A549 (cell line): Measurements from ENCODE around the gene PEPD. TPM values are rescaled to one million over a fixed set of nuclear protein-coding genes. Genes with fewer than 3 reads are reported as not detected.
"Not testable (repeated sequence)": the region's sequence is repeated elsewhere in the genome, so short reads cannot be mapped to it uniquely, and the experiment has no call there.

ENCODE experiments used
- ATAC-seq, 2 experiments: fragments of 200-7000 bp in 1 of 2; fragments of >200 bp in 1 of 2; cut with Nextera tagmentation in 1 of 2; cut with Tn5 transposase in 1 of 2; 3 replicates each; pipeline versions ENCODE4 v1.8.0 to v1.9.1; 2018 to 2020; ENCODE audit warnings: mild to moderate bottlenecking in 1 of 2, moderate library complexity in 1 of 2
- CTCF ChIA-PET: fragments of 300-600 bp; sonication (Branson Sonifier 250); formaldehyde crosslinking; extraction: SDS; loops from one replicate; lab custom pipeline; 2021; ENCODE audit warnings: antibody characterized with exemption, inconsistent platforms; lab: Yijun Ruan, JAX
- POLR2A ChIA-PET: fragments of 350-600 bp; formaldehyde crosslinking; extraction: SDS; loops from one replicate; lab custom pipeline; 2021; ENCODE audit warnings: antibody characterized with exemption, inconsistent platforms; lab: Yijun Ruan, JAX
- DNase-seq, 2 experiments: peaks; one replicate each; pipeline versions ENCODE4 v3.0.0 to v3.0.0-alpha.2; 2011 to 2016; ENCODE audit warnings: low read depth in 1 of 2, low spot score in 1 of 2
- FAIRE-seq: peaks from 2 replicates; lab custom pipeline; 2011; peaks lifted over from hg19 to GRCh38; lab: Jason Lieb, UNC
- H3K27ac ChIP-seq, 2 experiments: fragments of >200 bp; sonication (Bioruptor Twin); formaldehyde crosslinking; 3 replicates each; pipeline ENCODE4 v1.5.1; 2016 to 2017
- H3K4me1 ChIP-seq: fragments of >200 bp; sonication (Bioruptor Twin); formaldehyde crosslinking; 3 replicates; pipeline ENCODE4 v1.6.1; 2016
- H3K4me2 ChIP-seq: fragments of >200 bp; sonication (Bioruptor Twin); formaldehyde crosslinking; 3 replicates; pipeline ENCODE4 v1.6.1; 2016
- H3K4me3 ChIP-seq: fragments of >200 bp; sonication (Bioruptor Twin); formaldehyde crosslinking; 3 replicates; pipeline ENCODE4 v1.5.1; 2016
- H3K9me3 ChIP-seq: fragments of >200 bp; sonication (Bioruptor Twin); formaldehyde crosslinking; 3 replicates; pipeline ENCODE4 v1.6.1; 2016
- ATOH8 ChIP-seq: fragments of 250-450 bp; sonication (Bioruptor Pico); IDR thresholded peaks from 2 replicates; pipeline ENCODE4 v1.5.0; 2020; ENCODE audit warnings: low read depth, mild to moderate bottlenecking, moderate library complexity
- CBX2 ChIP-seq: fragments of 200-600 bp; sonication (generic); IDR thresholded peaks from 2 replicates; pipeline ENCODE4 v1.6.1; 2016; ENCODE audit warnings: low read depth, mild to moderate bottlenecking, borderline replicate concordance
- ESRRA ChIP-seq: fragments of 150-350 bp; IDR thresholded peaks from 2 replicates; pipeline ENCODE4 v1.6.1; 2014; ENCODE audit warnings: mild to moderate bottlenecking, low read length, borderline replicate concordance
- FOSB ChIP-seq: fragments of 250-450 bp; sonication (Bioruptor Pico); IDR thresholded peaks from 2 replicates; pipeline ENCODE4 v1.5.0; 2020; ENCODE audit warnings: mild to moderate bottlenecking, moderate library complexity
- FOSL2 ChIP-seq, 2 experiments: fragments of 450-650 bp in 1 of 2; fragments of >200 bp in 1 of 2; sonication (Bioruptor Twin) in 1 of 2; formaldehyde crosslinking; IDR thresholded peaks; 2 replicates each; pipeline versions ENCODE4 v1.5.0 to v1.6.1; 2016 to 2020; ENCODE audit warnings: mild to moderate bottlenecking in 1 of 2, moderate library complexity in 1 of 2
- FOXS1 ChIP-seq: fragments of 250-450 bp; sonication (Bioruptor Pico); IDR thresholded peaks from 2 replicates; pipeline ENCODE4 v1.5.0; 2020; ENCODE audit warnings: mild to moderate bottlenecking, moderate library complexity
- HDAC2 ChIP-seq: fragments of 200-600 bp; sonication (generic); IDR thresholded peaks from 2 replicates; pipeline ENCODE4 v1.6.1; 2016
- HEYL ChIP-seq: fragments of 250-450 bp; sonication (Bioruptor Pico); IDR thresholded peaks from 2 replicates; pipeline ENCODE4 v1.8.0; 2021; ENCODE audit warnings: mild to moderate bottlenecking, moderate library complexity
- HMGXB4 ChIP-seq: fragments of 250-450 bp; sonication (Bioruptor Pico); IDR thresholded peaks from 2 replicates; pipeline ENCODE4 v1.5.0; 2021; ENCODE audit warnings: mild to moderate bottlenecking, moderate library complexity, borderline replicate concordance
- JUN ChIP-seq, 2 experiments: fragments of >200 bp; sonication (Bioruptor Twin); formaldehyde crosslinking; IDR thresholded peaks; 2 replicates in 1 of 2; 3 replicates in 1 of 2; pipeline ENCODE4 v1.6.1; 2016 to 2017
- KDM1A ChIP-seq: fragments of 200-600 bp; sonication (generic); IDR thresholded peaks from 2 replicates; pipeline ENCODE4 v1.6.1; 2016; ENCODE audit warnings: low read depth, mild to moderate bottlenecking
- MAFK ChIP-seq: fragments of 450-650 bp; IDR thresholded peaks from 2 replicates; pipeline ENCODE4 v1.6.1; 2014; ENCODE audit not compliant: partially characterized antibody
- MAZ ChIP-seq: fragments of 150-350 bp; IDR thresholded peaks from 2 replicates; pipeline ENCODE4 v1.6.1; 2014; ENCODE audit warnings: antibody characterized with exemption, low read depth, low read length, borderline replicate concordance
- POLR2A ChIP-seq: IDR thresholded peaks from 2 replicates; pipeline ENCODE4 v1.6.1; 2012; ENCODE audit warnings: mild to moderate bottlenecking, low read length
- POLR2AphosphoS2 ChIP-seq: conservative IDR thresholded peaks from 2 replicates; pipeline ENCODE4 v1.6.1; 2012; ENCODE audit warnings: low read length, improper control_type of control experiment, inconsistent platforms
- RAD21 ChIP-seq, 2 experiments: fragments of >200 bp in 1 of 2; sonication (Bioruptor Twin) in 1 of 2; formaldehyde crosslinking in 1 of 2; IDR thresholded peaks in 1 of 2; conservative IDR thresholded peaks in 1 of 2; 2 replicates in 1 of 2; 3 replicates in 1 of 2; pipeline ENCODE4 v1.6.1; 2012 to 2018; ENCODE audit warnings: inconsistent platforms in 1 of 2
- RARB ChIP-seq: fragments of 250-450 bp; sonication (Bioruptor Pico); IDR thresholded peaks from 2 replicates; pipeline ENCODE4 v1.8.0; 2021; ENCODE audit warnings: mild to moderate bottlenecking, moderate library complexity
- RCOR1 ChIP-seq: fragments of 150-350 bp; IDR thresholded peaks from 2 replicates; pipeline ENCODE4 v1.6.1; 2014; ENCODE audit warnings: antibody characterized with exemption, low read length, low read depth
- SMC3 ChIP-seq: fragments of >200 bp; sonication (Bioruptor Twin); formaldehyde crosslinking; IDR thresholded peaks from 3 replicates; pipeline ENCODE4 v1.6.1; 2018; ENCODE audit warnings: inconsistent platforms
- TFCP2L1 ChIP-seq: fragments of 250-450 bp; sonication (Bioruptor Pico); IDR thresholded peaks from 2 replicates; pipeline ENCODE4 v1.5.0; 2021; ENCODE audit warnings: mild to moderate bottlenecking
- ZC3H11A ChIP-seq: fragments of 450-650 bp; IDR thresholded peaks from 2 replicates; pipeline ENCODE4 v1.6.1; 2014; ENCODE audit warnings: antibody characterized with exemption, mild to moderate bottlenecking
- WGBS: methylation state at CpG from one replicate; pipeline ENCODE4 v1.1.6; 2017; ENCODE audit errors: missing lambda C conversion rate; 5-methylcytosine and 5-hydroxymethylcytosine counted together
- polyA plus RNA-seq, 4 experiments: library from polyadenylated mRNA; depleted of rRNA in 3 of 4; stranded (reverse); fragments of >200 nt; fragmentation: RNase III in 1 of 4; extraction: RNeasy Plus Mini Kit Qiagen cat#74134 plus additional on column Dnase treatment in 1 of 4; gene quantifications; 2 replicates in 3 of 4; 3 replicates in 1 of 4; pipeline ENCODE4 v1.2.3, GENCODE V29; 2011 to 2017
- TF ChIP-seq, protein P1 (sequence below): fragments of >200 bp; sonication (Bioruptor Twin); formaldehyde crosslinking; IDR thresholded peaks from 2 replicates; pipeline ENCODE4 v1.6.1; 2016

PEPD gene
- polyA plus RNA-seq, 2 of the 4 experiments (the other 2 are of a cell fraction), result 85.5 to 100 TPM

DNA sequence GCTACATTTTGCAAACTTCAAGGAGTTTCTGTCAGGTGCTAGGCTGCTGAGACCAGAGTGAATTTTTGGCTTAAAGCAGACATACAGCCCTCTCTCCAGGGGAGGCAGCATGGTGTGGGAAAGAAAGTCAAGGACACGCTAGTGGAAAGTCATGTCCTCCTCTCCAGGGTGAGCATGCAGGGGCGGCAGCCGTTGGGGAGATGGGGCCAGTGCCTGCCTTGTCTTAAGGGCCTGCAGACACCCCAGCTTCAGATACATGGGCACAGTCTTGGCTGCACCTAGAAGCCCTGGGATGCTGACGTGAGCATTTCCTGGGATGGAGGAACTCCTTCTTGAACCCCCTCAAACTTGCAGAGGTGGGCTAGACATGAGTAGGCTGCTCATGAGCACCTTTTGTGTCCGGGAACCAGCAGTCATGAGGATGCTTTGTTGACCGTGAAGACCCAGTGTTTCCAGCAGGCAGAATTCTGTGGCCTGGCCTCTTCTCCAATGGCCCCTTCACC, 43.3 kb upstream of the PEPD start:
- ATAC-seq (peak; percentile 10 to 21; a peak in 3 of 6 replicates), DNase-seq (no peak), FAIRE-seq (no peak)
- no peak overlapping the region for H3K27ac ChIP-seq
- 21% methylated on average over 6 of the region's 6 CpGs for WGBS
- no peaks in the 10 kb centered on the region for H3K4me1 ChIP-seq
- ChIA-PET CTCF (interaction anchor here (0.7 to 1.5 kb wide), 2 partner anchors 10 to 48 kb away, joined by 3 read pairs; no protein-coding TSS in a partner anchor), POLR2A (no interaction called here)
- TF ChIP-seq CBX2, result no peak
- TF ChIP-seq ZC3H11A, result no peak
- TF ChIP-seq RAD21 (conservative IDR thresholded peaks at IDR 0.05 in 1 of 2, IDR thresholded peaks at IDR 0.05 in 1 of 2), result no peak
- TF ChIP-seq HDAC2, result no peak
- peak; percentile 78 for TF ChIP-seq MAFK
- no peaks in the 10 kb centered on the region for H3K9me3 ChIP-seq
- no peak overlapping the region for H3K4me2 ChIP-seq
- H3K4me3 ChIP-seq, result no peak overlapping the region

- CTCF ChIA-PET, result no interaction called here
Observed at GRCh38 chr19:33562636-33563035, 41.0 kb upstream of the PEPD start.

DNA sequence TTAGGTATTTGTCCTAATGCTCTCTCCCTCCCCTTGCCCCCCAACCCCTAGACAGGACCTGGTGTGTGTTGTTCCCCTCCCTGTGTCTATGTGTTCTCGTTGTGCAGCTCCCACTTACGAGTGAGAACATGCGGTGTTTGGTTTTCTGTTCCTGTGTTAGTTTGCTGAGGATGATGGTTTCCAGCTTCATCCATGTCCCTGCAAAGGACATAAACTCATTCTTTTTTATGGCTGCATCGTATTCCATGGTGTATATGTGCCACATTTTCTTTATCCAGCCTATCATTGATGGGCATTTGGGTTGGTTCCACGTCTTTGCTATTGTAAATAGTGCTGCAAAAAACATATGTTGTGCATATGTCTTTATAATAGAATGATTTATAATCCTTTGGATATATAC, 40.1 kb upstream of the PEPD start:
- H3K4me1 ChIP-seq, H3K9me3 ChIP-seq, H3K4me3 ChIP-seq, CTCF ChIA-PET, H3K27ac ChIP-seq, ATAC-seq, H3K4me2 ChIP-seq, FAIRE-seq, DNase-seq, POLR2A ChIA-PET: not testable (repeated sequence)
- 26% methylated on average over 5 of the region's 5 CpGs for WGBS

More at GRCh38 chr19:33562636-33563035, 41.0 kb upstream of the PEPD start:
- no peaks in the 10 kb centered on the region for H3K4me1 ChIP-seq
- DNase-seq, result no peak
- no peak for TF ChIP-seq HEYL (CRISPR knock-in tag)
- TF ChIP-seq FOSL2 (IDR thresholded peaks at IDR 0.05), result no peak
- TF ChIP-seq FOSL2 (CRISPR knock-in tag; IDR thresholded peaks at IDR 0.05), result no peak
- TF ChIP-seq TFCP2L1, result no peak
- 0 out of 2 replicates have a peak, but pooled peaks have one; percentile 4 for TF ChIP-seq POLR2A
- no peak for TF ChIP-seq FOSB (CRISPR knock-in tag)
- TF ChIP-seq SMC3, result no peak
- TF ChIP-seq ATOH8 (CRISPR knock-in tag), result no peak
- FAIRE-seq, result no peak
- H3K4me3 ChIP-seq, result no peak overlapping the region
- H3K27ac ChIP-seq, result no peak overlapping the region
- ATAC-seq, result no peak
- H3K4me2 ChIP-seq, result no peak overlapping the region
- no peaks in the 10 kb centered on the region for H3K9me3 ChIP-seq
- POLR2A ChIA-PET, result no interaction called here
- WGBS, result 46% methylated on average over 7 of the region's 7 CpGs

DNA sequence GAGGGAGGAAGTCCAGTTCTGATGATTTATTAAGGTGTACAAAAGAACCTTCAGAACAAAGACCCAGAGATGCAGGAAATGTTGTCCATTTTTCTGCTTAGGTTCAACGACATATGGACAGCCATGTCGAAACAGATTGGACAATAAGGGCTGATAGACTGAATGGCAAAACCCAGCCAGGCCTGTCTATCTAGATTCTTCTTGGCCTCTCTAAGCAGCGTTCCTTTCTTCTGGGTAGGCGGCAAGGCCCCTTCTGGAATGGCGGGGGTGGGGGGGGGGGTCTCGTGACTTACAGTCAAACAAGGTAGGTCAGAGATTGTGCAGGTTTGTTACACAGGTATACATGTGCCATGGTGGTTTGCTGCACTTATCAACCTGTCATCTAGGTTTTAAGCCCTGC, 39.7 kb upstream of the PEPD start:
- Histone ChIP-seq H3K27ac (no peak overlapping the region), H3K4me2 (no peak overlapping the region), H3K4me3 (no peak overlapping the region), H3K9me3 (no peaks in the 10 kb centered on the region), H3K4me1 (no peaks in the 10 kb centered on the region)
- ATAC-seq, result no peak
- DNase-seq, result no peak
- WGBS, result 24% methylated on average over 6 of the region's 6 CpGs
- FAIRE-seq, result no peak
- TF ChIP-seq RARB (CRISPR knock-in tag) (no peak), HEYL (CRISPR knock-in tag) (no peak), TFCP2L1 (no peak), FOXS1 (no peak), HMGXB4 (CRISPR knock-in tag) (no peak), MAZ (no peak), POLR2AphosphoS2 (no peak), HDAC2 (no peak), KDM1A (no peak), JUN (IDR thresholded peaks at IDR 0.05) (no peak), RCOR1 (no peak), ESRRA (no peak), FOSL2 (IDR thresholded peaks at IDR 0.05) (no peak), FOSL2 (CRISPR knock-in tag; IDR thresholded peaks at IDR 0.05) (no peak)
- TF ChIP-seq, protein P1, sequence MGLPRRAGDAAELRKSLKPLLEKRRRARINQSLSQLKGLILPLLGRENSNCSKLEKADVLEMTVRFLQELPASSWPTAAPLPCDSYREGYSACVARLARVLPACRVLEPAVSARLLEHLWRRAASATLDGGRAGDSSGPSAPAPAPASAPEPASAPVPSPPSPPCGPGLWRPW, result no peak
- ChIA-PET POLR2A (no interaction called here), CTCF (interaction anchor here (0.5 to 0.6 kb wide), 2 partner anchors 66 to 116 kb away, joined by 3 read pairs; no protein-coding TSS in a partner anchor)
